GM12892 (cell line): ENCODE measurements around the gene MAPK8IP1.

Experiments
- POLR2AphosphoS5 ChIP-seq: IDR thresholded peaks from 2 replicates; pipeline ENCODE4 v1.6.1; 2011; ENCODE audit warnings: low read depth, low read length, control low read depth
- TAF1 ChIP-seq: IDR thresholded peaks from 2 replicates; pipeline ENCODE4 v1.6.1; 2011; ENCODE audit warnings: low read depth, mild to moderate bottlenecking, control low read depth, low read length, borderline replicate concordance

- TF ChIP-seq TAF1 (no peak), POLR2AphosphoS5 (no peak)
Observed at GRCh38 chr11:45941285-45941684, 55.8 kb downstream of the MAPK8IP1 start.
